CD4-positive, alpha-beta T cell (primary cell): Measurements from ENCODE around the gene TSHZ3. TPM values are rescaled to one million over a fixed set of nuclear protein-coding genes. Genes with fewer than 3 reads are reported as not detected.

Experiments
- ATAC-seq: fragments of 200-7000 bp; cut with Tn5 transposase; one replicate; pipeline ENCODE4 v1.10.0; 2022; ENCODE audit warnings: mild to moderate bottlenecking; ENCODE audit not compliant: poor library complexity
- CTCF ChIA-PET: fragments of 350-600 bp; sonication (Branson Sonifier 250); formaldehyde crosslinking; loops from one replicate; lab custom pipeline; 2021; ENCODE audit warnings: antibody characterized with exemption, inconsistent platforms; lab: Charles Lee
- POLR2A ChIA-PET: fragments of 350-600 bp; sonication (Branson Sonifier 250); formaldehyde crosslinking; loops from one replicate; lab custom pipeline; 2021; ENCODE audit warnings: antibody characterized with exemption, inconsistent platforms; lab: Charles Lee
- DNase-seq, 14 experiments: peaks; one replicate each; pipeline ENCODE4 v3.0.0-alpha.2; 2013 to 2020; ENCODE audit warnings: mixed read lengths in 2 of 14
- H3K27ac ChIP-seq, 2 donors: one replicate each; pipeline versions ENCODE4 v1.5.1 to v1.7.0; 2013; ENCODE audit warnings: low read length in 2 of 2, low read depth in 1 of 2, mild to moderate bottlenecking in 1 of 2
- H3K27me3 ChIP-seq, 2 experiments: 1 replicate in 1 of 2; 2 replicates in 1 of 2; pipeline versions ENCODE4 v1.6.1 to v1.7.0; 2013; ENCODE audit warnings: low read length in 2 of 2, control low read depth in 1 of 2, mild to moderate bottlenecking in 1 of 2, moderate library complexity in 1 of 2; ENCODE audit not compliant: insufficient read depth in 2 of 2, control insufficient read depth in 1 of 2
- H3K36me3 ChIP-seq: one replicate; pipeline ENCODE4 v1.6.1; 2013; ENCODE audit warnings: low read length, control low read depth; ENCODE audit not compliant: insufficient read depth
- H3K4me1 ChIP-seq: one replicate; pipeline ENCODE4 v1.6.1; 2013; ENCODE audit warnings: low read length, control low read depth; ENCODE audit not compliant: insufficient read depth
- H3K4me3 ChIP-seq: one replicate; pipeline ENCODE4 v1.5.1; 2013; ENCODE audit warnings: mild to moderate bottlenecking, low read length, moderate library complexity
- H3K9me3 ChIP-seq, 2 experiments: 1 replicate in 1 of 2; 2 replicates in 1 of 2; pipeline versions ENCODE4 v1.6.1 to v1.7.0; 2013; ENCODE audit warnings: low read length in 2 of 2, mild to moderate bottlenecking in 2 of 2, control low read depth in 1 of 2, moderate library complexity in 1 of 2; ENCODE audit not compliant: control insufficient read depth in 1 of 2, insufficient read depth in 1 of 2
- H3K27ac Mint-ChIP-seq: one replicate; pipeline ENCODE4 v1.8.0; 2020; ENCODE audit warnings: mixed read lengths
- H3K27me3 Mint-ChIP-seq: one replicate; pipeline ENCODE4 v1.8.0; 2021; ENCODE audit warnings: mixed read lengths
- H3K36me3 Mint-ChIP-seq: one replicate; pipeline ENCODE4 v1.8.0; 2021; ENCODE audit warnings: low read depth, mixed read lengths
- H3K4me1 Mint-ChIP-seq: one replicate; pipeline ENCODE4 v1.8.0; 2021; ENCODE audit warnings: low read depth, mixed read lengths
- H3K4me3 Mint-ChIP-seq: one replicate; pipeline ENCODE4 v1.8.0; 2020; ENCODE audit warnings: mild to moderate bottlenecking, mixed read lengths
- H3K9me3 Mint-ChIP-seq: one replicate; pipeline ENCODE4 v1.8.0; 2020; ENCODE audit warnings: mixed read lengths
- intact Hi-C, 2 experiments: fragments of 100-400 bp; cut with DNase I in 1 of 2; cut with micrococcal nuclease in 1 of 2; formaldehyde crosslinking; loops; one replicate each; pipeline versions ENCODE4 v1.15.1 to v1.9.0; 2023 to 2025; cut with DNase I, micrococcal nuclease
- total RNA-seq, 174 experiments: library from RNA in 2 of 174; stranded (reverse) in 2 of 174; gene quantifications; one replicate each; pipeline ENCODE4 v1.2.3 and lab custom pipeline; 2021 to 2026
- TF ChIP-seq, protein P1 (sequence below): fragments of 200-600 bp; IDR thresholded peaks from one replicate; pipeline ENCODE4 v1.8.0; 2022; ENCODE audit warnings: antibody characterized with exemption, mild to moderate bottlenecking

TSHZ3 gene
- total RNA-seq, 2 experiments from 2014 or later = 0.38 to 0.61 TPM

DNA sequence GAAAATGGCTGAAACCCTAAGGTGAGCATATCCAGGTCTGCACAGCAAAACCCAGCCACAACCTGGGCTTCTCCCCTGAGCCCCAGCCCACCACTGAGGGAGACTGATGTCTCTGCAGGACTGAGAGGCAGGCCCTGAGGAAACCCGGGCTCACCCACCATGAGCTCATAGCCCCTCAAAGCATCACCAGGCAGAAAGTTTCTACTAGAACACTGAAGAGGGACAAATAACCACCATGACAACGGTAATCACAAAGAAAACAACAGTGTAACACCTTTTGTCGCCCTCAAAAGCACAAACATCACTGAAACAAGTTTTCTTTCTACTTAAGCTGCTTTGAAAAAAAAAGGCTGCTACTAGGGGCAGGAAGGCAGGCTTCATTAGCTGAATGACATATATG, 29.8 kb downstream of the TSHZ3 start:
- Mint-ChIP-seq H3K27me3 (peaks cover 11% of the 10 kb centered on the region), H3K4me1 (no peaks in the 10 kb centered on the region), H3K27ac (no peak overlapping the region), H3K9me3 (no peaks in the 10 kb centered on the region), H3K4me3 (no peak overlapping the region), H3K36me3 (no peaks in the 10 kb centered on the region)
- CTCF ChIA-PET = no interaction called here
- no peak overlapping the region for H3K27ac ChIP-seq
- intact Hi-C loops = no loop called here
- no peaks in the 10 kb centered on the region for H3K9me3 ChIP-seq
- no peaks in the 10 kb centered on the region for H3K4me1 ChIP-seq
- H3K27me3 ChIP-seq = no peaks in the 10 kb centered on the region
- TF ChIP-seq, protein P1, sequence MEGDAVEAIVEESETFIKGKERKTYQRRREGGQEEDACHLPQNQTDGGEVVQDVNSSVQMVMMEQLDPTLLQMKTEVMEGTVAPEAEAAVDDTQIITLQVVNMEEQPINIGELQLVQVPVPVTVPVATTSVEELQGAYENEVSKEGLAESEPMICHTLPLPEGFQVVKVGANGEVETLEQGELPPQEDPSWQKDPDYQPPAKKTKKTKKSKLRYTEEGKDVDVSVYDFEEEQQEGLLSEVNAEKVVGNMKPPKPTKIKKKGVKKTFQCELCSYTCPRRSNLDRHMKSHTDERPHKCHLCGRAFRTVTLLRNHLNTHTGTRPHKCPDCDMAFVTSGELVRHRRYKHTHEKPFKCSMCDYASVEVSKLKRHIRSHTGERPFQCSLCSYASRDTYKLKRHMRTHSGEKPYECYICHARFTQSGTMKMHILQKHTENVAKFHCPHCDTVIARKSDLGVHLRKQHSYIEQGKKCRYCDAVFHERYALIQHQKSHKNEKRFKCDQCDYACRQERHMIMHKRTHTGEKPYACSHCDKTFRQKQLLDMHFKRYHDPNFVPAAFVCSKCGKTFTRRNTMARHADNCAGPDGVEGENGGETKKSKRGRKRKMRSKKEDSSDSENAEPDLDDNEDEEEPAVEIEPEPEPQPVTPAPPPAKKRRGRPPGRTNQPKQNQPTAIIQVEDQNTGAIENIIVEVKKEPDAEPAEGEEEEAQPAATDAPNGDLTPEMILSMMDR = no peak
- ATAC-seq (no peak), DNase-seq (no peak)
- no peaks in the 10 kb centered on the region for H3K36me3 ChIP-seq
- H3K4me3 ChIP-seq = no peak overlapping the region
- POLR2A ChIA-PET = no interaction called here

- Histone ChIP-seq H3K4me1 (no peaks in the 10 kb centered on the region), H3K36me3 (no peaks in the 10 kb centered on the region), H3K4me3 (no peak overlapping the region), H3K9me3 (no peaks in the 10 kb centered on the region), H3K27ac (no peak overlapping the region), H3K27me3 (no peaks in the 10 kb centered on the region)
- Mint-ChIP-seq H3K4me3 (no peak overlapping the region), H3K36me3 (no peaks in the 10 kb centered on the region), H3K27me3 (peaks cover 11% of the 10 kb centered on the region), H3K9me3 (no peaks in the 10 kb centered on the region), H3K27ac (no peak overlapping the region), H3K4me1 (no peaks in the 10 kb centered on the region)
- intact Hi-C loops = no loop called here
- ChIA-PET POLR2A (no interaction called here), CTCF (no interaction called here)
- DNase-seq = no peak
- TF ChIP-seq, protein P1 = no peak
- no peak for ATAC-seq
Observed at GRCh38 chr19:31318790-31319425, 30.3 kb downstream of the TSHZ3 start.

DNA sequence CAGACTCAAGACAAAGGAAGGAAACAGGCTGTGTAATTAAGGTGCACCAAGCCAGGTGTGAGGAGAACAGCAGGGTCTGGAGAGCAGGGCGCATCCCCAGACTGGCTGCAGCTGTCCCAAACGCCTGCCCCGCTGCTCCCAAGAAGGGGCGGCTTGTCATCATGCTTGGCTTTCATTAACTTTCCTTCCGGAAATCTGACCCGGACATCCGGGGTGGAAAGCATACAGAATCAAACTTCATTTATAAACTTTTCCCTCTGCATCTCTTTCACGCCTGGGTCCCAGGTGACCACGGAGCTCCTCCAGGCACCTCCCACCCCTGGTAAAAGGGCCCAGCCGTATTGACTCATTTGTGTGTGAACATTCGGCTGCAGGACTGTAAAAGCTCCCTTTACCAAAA, 31.7 kb downstream of the TSHZ3 start:
- no peak for DNase-seq
- Mint-ChIP-seq H3K36me3 (no peaks in the 10 kb centered on the region), H3K4me1 (no peaks in the 10 kb centered on the region), H3K27ac (no peak overlapping the region), H3K9me3 (no peaks in the 10 kb centered on the region), H3K27me3 (peaks cover 11% of the 10 kb centered on the region), H3K4me3 (no peak overlapping the region)
- CTCF ChIA-PET = no interaction called here
- intact Hi-C loops = no loop called here
- no peaks in the 10 kb centered on the region for H3K4me1 ChIP-seq
- POLR2A ChIA-PET = no interaction called here
- no peak for ATAC-seq
- no peaks in the 10 kb centered on the region for H3K27me3 ChIP-seq
- H3K9me3 ChIP-seq = no peaks in the 10 kb centered on the region
- no peaks in the 10 kb centered on the region for H3K36me3 ChIP-seq
- no peak overlapping the region for H3K27ac ChIP-seq
- no peak overlapping the region for H3K4me3 ChIP-seq
- TF ChIP-seq, protein P1 = no peak
